ENCODE results near the gene UBE2U.

DNA sequence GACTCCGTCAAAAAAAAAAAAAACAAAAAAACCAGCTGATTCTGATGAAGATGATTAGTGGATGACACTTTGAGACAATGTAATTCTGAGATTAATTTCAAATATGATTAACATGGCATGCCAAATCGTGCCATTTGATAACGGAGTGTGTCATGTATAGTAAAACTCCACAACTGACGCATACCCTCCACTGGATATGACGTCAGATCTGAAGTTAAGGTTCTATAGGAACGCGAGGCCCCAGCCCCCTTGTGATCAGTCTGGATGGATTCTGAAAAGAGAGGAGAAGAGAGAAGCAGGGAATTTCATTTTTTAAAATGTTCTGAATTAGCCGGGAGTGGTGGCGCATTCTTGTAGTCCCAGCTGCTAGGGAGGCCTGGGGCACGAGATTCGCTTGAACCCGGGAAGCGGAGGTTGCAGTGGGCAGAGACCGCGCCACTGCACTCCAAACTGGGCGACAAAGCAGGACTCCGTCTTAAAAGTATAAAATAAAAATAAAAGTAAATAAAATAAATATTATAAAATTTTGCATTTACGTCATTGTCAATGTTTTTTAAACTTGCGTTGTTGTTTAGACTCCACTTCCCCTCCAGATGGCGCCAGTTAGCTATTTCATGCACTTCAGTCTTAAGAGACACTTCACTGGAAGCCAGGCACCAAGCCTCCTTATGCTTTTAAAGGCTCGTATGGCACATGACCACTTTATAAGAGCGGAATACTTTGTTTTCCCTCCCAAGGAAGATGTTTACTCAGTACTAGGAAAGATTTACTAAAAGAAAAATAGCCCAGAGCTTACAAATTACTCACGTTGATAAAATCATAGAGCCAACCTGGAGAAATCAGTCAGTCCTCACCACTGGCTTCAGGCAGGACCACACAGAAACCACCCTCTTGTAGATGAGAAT is 65.5 kb downstream of the UBE2U start:
- TF ChIP-seq, protein P1, sequence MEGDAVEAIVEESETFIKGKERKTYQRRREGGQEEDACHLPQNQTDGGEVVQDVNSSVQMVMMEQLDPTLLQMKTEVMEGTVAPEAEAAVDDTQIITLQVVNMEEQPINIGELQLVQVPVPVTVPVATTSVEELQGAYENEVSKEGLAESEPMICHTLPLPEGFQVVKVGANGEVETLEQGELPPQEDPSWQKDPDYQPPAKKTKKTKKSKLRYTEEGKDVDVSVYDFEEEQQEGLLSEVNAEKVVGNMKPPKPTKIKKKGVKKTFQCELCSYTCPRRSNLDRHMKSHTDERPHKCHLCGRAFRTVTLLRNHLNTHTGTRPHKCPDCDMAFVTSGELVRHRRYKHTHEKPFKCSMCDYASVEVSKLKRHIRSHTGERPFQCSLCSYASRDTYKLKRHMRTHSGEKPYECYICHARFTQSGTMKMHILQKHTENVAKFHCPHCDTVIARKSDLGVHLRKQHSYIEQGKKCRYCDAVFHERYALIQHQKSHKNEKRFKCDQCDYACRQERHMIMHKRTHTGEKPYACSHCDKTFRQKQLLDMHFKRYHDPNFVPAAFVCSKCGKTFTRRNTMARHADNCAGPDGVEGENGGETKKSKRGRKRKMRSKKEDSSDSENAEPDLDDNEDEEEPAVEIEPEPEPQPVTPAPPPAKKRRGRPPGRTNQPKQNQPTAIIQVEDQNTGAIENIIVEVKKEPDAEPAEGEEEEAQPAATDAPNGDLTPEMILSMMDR (conservative IDR thresholded peaks at IDR 0.05 in 1 of 2, IDR thresholded peaks at IDR 0.05 in 1 of 2; ENCODE audit: extremely low read depth in 1 of 2, insufficient read depth in 1 of 2, low read depth in 1 of 2, low read length in 2 of 2) = peak; percentile 55 to 77
- no peak for TF ChIP-seq EZH2 (IDR thresholded peaks at IDR 0.05; ENCODE audit: borderline replicate concordance, low read length)

Data from mammary epithelial cell (primary cell).